Measurements from ENCODE around the gene EYA2.

EYA2 gene

GRCh38 chr20:46995561-46996142 is 101.0 kb downstream of the EYA2 start:
- ATAC-seq (replicated peaks; ENCODE audit: extremely low read depth, poor library complexity, severe bottlenecking) (no peak), DNase-seq (ENCODE audit: low spot score in 2 of 2) (no peak)
- Mint-ChIP-seq H3K27me3 (peaks cover 30% of the 10 kb centered on the region), H3K36me3 (ENCODE audit: insufficient read depth) (no peaks in the 10 kb centered on the region), H3K9me3 (no peaks in the 10 kb centered on the region), H3K27ac (ENCODE audit: low read depth) (no peak overlapping the region), H3K4me3 (no peak overlapping the region), H3K4me1 (no peaks in the 10 kb centered on the region)

DNA sequence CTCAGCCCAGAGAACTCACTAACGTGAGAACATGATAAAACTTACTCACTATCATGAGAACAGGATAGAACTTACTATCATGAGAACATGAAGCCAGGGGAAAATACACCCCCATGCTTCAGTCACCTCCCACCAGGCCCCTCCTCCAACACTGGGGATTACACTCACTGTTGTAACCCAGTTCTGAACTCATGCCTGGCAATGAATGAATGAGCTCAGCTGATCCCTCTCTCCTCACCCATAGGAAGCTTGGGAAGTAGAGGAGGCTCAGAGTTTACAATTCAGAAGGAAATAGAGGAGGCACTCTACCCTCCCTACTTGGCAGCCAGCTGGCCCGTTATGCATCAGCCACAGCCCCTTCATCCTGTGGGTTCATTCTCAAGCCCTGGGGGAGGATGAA is 102.5 kb downstream of the EYA2 start:
- DNase-seq (ENCODE audit: low spot score in 2 of 2): no peak
- Mint-ChIP-seq H3K27ac (ENCODE audit: low read depth) (no peak overlapping the region), H3K36me3 (ENCODE audit: insufficient read depth) (no peaks in the 10 kb centered on the region), H3K4me3 (no peak overlapping the region), H3K27me3 (peaks cover 28% of the 10 kb centered on the region), H3K4me1 (no peaks in the 10 kb centered on the region), H3K9me3 (no peaks in the 10 kb centered on the region)
- ATAC-seq (replicated peaks; ENCODE audit: extremely low read depth, poor library complexity, severe bottlenecking): no peak

DNA sequence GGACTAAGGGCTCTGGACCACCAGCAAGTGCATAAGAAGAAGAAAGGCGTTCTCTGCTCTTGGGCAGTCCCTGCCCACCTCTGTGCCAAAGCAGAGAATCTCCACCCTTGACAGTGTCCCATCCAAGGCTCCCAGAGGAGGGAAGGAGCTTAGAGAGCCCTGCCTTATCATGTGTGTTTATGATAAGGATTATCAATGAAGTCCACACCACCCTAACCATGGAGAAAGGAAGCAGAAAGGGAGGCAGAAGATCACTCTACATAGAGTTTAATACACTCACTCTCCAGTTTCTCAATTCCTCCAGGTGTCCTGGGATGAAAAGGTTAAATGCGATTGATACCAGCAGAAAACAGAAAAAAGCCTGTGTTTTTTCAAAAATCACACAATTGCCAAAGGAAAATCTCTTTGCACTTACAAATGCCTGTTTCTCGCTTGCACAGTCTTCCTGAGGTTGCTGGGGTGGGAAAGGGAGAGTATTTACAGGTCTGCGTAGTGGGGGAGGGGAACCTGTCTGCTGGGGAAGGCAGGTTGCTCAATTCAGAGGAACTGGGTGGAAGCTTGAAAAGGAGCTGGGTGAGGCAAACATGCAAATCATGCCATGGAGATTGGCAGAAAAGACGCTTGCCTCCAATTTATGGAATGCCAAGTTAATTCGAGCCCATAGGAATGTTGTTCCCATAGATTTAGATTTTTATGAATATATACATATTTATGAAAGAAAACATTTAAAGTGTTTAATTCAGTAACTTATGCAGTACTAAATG is 104.0 kb downstream of the EYA2 start:
- no peaks in the 10 kb centered on the region for H3K4me1 Mint-ChIP-seq

GRCh38 chr20:46999801-47000465 is 105.3 kb downstream of the EYA2 start:
- DNase-seq (ENCODE audit: low spot score in 2 of 2) (no peak), ATAC-seq (replicated peaks; ENCODE audit: extremely low read depth, poor library complexity, severe bottlenecking) (no peak)
- H3K27ac Mint-ChIP-seq (ENCODE audit: low read depth): no peak overlapping the region
- no peaks in the 10 kb centered on the region for H3K36me3 Mint-ChIP-seq (ENCODE audit: insufficient read depth)
- H3K9me3 Mint-ChIP-seq: no peaks in the 10 kb centered on the region
- peaks cover 40% of the 10 kb centered on the region for H3K27me3 Mint-ChIP-seq
- no peak overlapping the region for H3K4me3 Mint-ChIP-seq
- H3K4me1 Mint-ChIP-seq: no peaks in the 10 kb centered on the region

More for the DNA sequence above, 104.0 kb downstream of the EYA2 start:
- no peaks in the 10 kb centered on the region for H3K36me3 Mint-ChIP-seq (ENCODE audit: insufficient read depth)
- H3K9me3 Mint-ChIP-seq: no peaks in the 10 kb centered on the region
- ATAC-seq (replicated peaks; ENCODE audit: extremely low read depth, poor library complexity, severe bottlenecking) (no peak), DNase-seq (ENCODE audit: low spot score in 2 of 2) (no peak)
- no peak overlapping the region for H3K4me3 Mint-ChIP-seq
- no peak overlapping the region for H3K27ac Mint-ChIP-seq (ENCODE audit: low read depth)
- peaks cover 28% of the 10 kb centered on the region for H3K27me3 Mint-ChIP-seq

- DNase-seq (ENCODE audit: low spot score in 2 of 2) (no peak), ATAC-seq (replicated peaks; ENCODE audit: extremely low read depth, poor library complexity, severe bottlenecking) (no peak)
- H3K27me3 Mint-ChIP-seq: peaks cover 61% of the 10 kb centered on the region
Measured at GRCh38 chr20:47003223-47003622, 108.6 kb downstream of the EYA2 start.

GRCh38 chr20:47004179-47004578 is 109.5 kb downstream of the EYA2 start:
- no peaks in the 10 kb centered on the region for H3K36me3 Mint-ChIP-seq (ENCODE audit: insufficient read depth)
- DNase-seq (ENCODE audit: low spot score in 2 of 2) (no peak), ATAC-seq (replicated peaks; ENCODE audit: extremely low read depth, poor library complexity, severe bottlenecking) (no peak)
- H3K27ac Mint-ChIP-seq (ENCODE audit: low read depth): no peak overlapping the region
- H3K9me3 Mint-ChIP-seq: no peaks in the 10 kb centered on the region
- H3K4me1 Mint-ChIP-seq: no peaks in the 10 kb centered on the region
- no peak overlapping the region for H3K4me3 Mint-ChIP-seq
- H3K27me3 Mint-ChIP-seq: peaks cover 61% of the 10 kb centered on the region

More at GRCh38 chr20:47003223-47003622, 108.6 kb downstream of the EYA2 start:
- Mint-ChIP-seq H3K4me1 (no peaks in the 10 kb centered on the region), H3K36me3 (ENCODE audit: insufficient read depth) (no peaks in the 10 kb centered on the region), H3K27ac (ENCODE audit: low read depth) (no peak overlapping the region), H3K4me3 (no peak overlapping the region), H3K9me3 (no peaks in the 10 kb centered on the region)

- Mint-ChIP-seq H3K27ac (ENCODE audit: low read depth) (no peak overlapping the region), H3K4me1 (no peaks in the 10 kb centered on the region), H3K27me3 (peaks cover 51% of the 10 kb centered on the region), H3K9me3 (no peaks in the 10 kb centered on the region), H3K36me3 (ENCODE audit: insufficient read depth) (no peaks in the 10 kb centered on the region), H3K4me3 (no peak overlapping the region)
- ATAC-seq (replicated peaks; ENCODE audit: extremely low read depth, poor library complexity, severe bottlenecking): no peak
- no peak for DNase-seq (ENCODE audit: low spot score in 2 of 2)
Measured at GRCh38 chr20:47007826-47008655, 113.4 kb downstream of the EYA2 start.

- ATAC-seq (replicated peaks; ENCODE audit: extremely low read depth, poor library complexity, severe bottlenecking): no peak
- no peak for DNase-seq (ENCODE audit: low spot score in 2 of 2)
- Mint-ChIP-seq H3K27ac (ENCODE audit: low read depth) (no peak overlapping the region), H3K27me3 (peaks cover 41% of the 10 kb centered on the region), H3K9me3 (no peaks in the 10 kb centered on the region), H3K36me3 (ENCODE audit: insufficient read depth) (no peaks in the 10 kb centered on the region), H3K4me3 (no peak overlapping the region), H3K4me1 (no peaks in the 10 kb centered on the region)
Measured at GRCh38 chr20:47008842-47009518, 114.3 kb downstream of the EYA2 start.

DNA sequence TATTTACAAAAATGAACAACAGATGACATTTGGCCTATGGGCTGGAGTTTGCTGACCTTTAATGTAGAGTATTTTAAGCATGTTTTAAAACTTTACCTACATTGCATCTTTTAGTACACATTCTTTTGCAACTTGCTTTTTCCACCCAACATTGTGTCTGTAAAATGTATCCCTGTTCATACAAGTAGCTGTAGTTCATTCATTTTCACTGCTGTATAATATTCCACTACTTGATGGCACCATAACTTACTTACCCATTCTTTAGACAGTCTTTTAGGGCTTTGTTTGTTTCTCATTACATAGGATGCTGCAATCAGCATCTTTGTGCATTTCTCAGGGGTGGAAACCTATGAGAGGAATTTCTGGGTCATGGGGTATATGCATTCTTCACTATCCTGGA is 115.1 kb downstream of the EYA2 start:
- Mint-ChIP-seq H3K27me3 (peaks cover 33% of the 10 kb centered on the region), H3K4me1 (no peaks in the 10 kb centered on the region), H3K27ac (ENCODE audit: low read depth) (no peak overlapping the region), H3K9me3 (no peaks in the 10 kb centered on the region), H3K4me3 (no peak overlapping the region), H3K36me3 (ENCODE audit: insufficient read depth) (no peaks in the 10 kb centered on the region)
- ATAC-seq (replicated peaks; ENCODE audit: extremely low read depth, poor library complexity, severe bottlenecking) (no peak), DNase-seq (ENCODE audit: low spot score in 2 of 2) (no peak)

DNA sequence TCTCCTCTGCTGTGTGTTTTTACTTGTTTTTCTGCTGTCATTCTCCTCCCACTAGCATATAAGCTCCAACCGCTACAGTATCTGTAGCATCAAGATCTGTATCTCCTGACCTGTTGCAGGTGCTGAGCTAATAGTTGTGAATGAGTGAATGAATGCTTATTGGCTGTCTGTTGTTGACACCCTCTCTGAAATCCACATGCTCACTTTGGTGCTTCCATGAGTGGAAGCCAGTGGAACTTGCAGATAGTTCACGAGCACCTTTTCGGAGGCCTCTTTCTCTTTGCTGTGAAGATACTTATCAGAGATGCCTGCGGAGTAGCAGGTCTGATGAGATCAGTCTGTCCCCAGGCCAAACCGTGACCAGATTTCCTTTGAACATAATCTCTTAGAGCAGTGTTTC is 117.3 kb downstream of the EYA2 start:
- no peak overlapping the region for H3K4me3 Mint-ChIP-seq
- H3K27ac Mint-ChIP-seq (ENCODE audit: low read depth): no peak overlapping the region
- DNase-seq (ENCODE audit: low spot score in 2 of 2): no peak
- H3K27me3 Mint-ChIP-seq: peaks cover 24% of the 10 kb centered on the region
- no peaks in the 10 kb centered on the region for H3K4me1 Mint-ChIP-seq
- no peak for ATAC-seq (replicated peaks; ENCODE audit: extremely low read depth, poor library complexity, severe bottlenecking)
- H3K36me3 Mint-ChIP-seq (ENCODE audit: insufficient read depth): no peaks in the 10 kb centered on the region
- no peaks in the 10 kb centered on the region for H3K9me3 Mint-ChIP-seq

- ATAC-seq (replicated peaks; ENCODE audit: extremely low read depth, poor library complexity, severe bottlenecking) (no peak), DNase-seq (ENCODE audit: low spot score in 2 of 2) (no peak)
- H3K4me3 Mint-ChIP-seq: no peak overlapping the region
- no peaks in the 10 kb centered on the region for H3K4me1 Mint-ChIP-seq
- H3K27ac Mint-ChIP-seq (ENCODE audit: low read depth): no peak overlapping the region
- peaks cover 33% of the 10 kb centered on the region for H3K27me3 Mint-ChIP-seq
- no peaks in the 10 kb centered on the region for H3K36me3 Mint-ChIP-seq (ENCODE audit: insufficient read depth)
- H3K9me3 Mint-ChIP-seq: no peaks in the 10 kb centered on the region
Measured at GRCh38 chr20:47013606-47014005, 119.0 kb downstream of the EYA2 start.

- H3K4me1 Mint-ChIP-seq: no peaks in the 10 kb centered on the region
- no peaks in the 10 kb centered on the region for H3K36me3 Mint-ChIP-seq (ENCODE audit: insufficient read depth)
- H3K27ac Mint-ChIP-seq (ENCODE audit: low read depth): no peak overlapping the region
- H3K4me3 Mint-ChIP-seq: no peak overlapping the region
- H3K27me3 Mint-ChIP-seq: peaks cover 40% of the 10 kb centered on the region
- no peaks in the 10 kb centered on the region for H3K9me3 Mint-ChIP-seq
- ATAC-seq (replicated peaks; ENCODE audit: extremely low read depth, poor library complexity, severe bottlenecking): no peak
- no peak for DNase-seq (ENCODE audit: low spot score in 2 of 2)
Measured at GRCh38 chr20:47016068-47016664, 121.5 kb downstream of the EYA2 start.
